Transverse colon (tissue), 4 donors: ENCODE results near the gene CYP27A1. TPM values are rescaled to one million over a fixed set of nuclear protein-coding genes. Genes with fewer than 3 reads are reported as not detected.

Experiments
- DNase-seq: peaks from one replicate; pipeline ENCODE4 v3.0.0-alpha.2; 2019
- H3K27ac ChIP-seq, 4 donors: fragments of 200-600 bp; sonication (generic); 2 replicates each; pipeline ENCODE4 v1.5.1; 2016 to 2018; ENCODE audit warnings: inconsistent platforms in 4 of 4
- H3K27me3 ChIP-seq: fragments of 200-600 bp; sonication (generic); 2 replicates; pipeline ENCODE4 v1.5.1; 2017; ENCODE audit warnings: inconsistent platforms
- H3K36me3 ChIP-seq, 4 donors: fragments of 200-600 bp; sonication (generic); 2 replicates each; pipeline ENCODE4 v1.5.1; 2017 to 2019; ENCODE audit warnings: inconsistent platforms in 4 of 4
- H3K4me1 ChIP-seq, 4 donors: fragments of 200-600 bp; sonication (generic); 2 replicates each; pipeline ENCODE4 v1.5.1; 2017 to 2020; ENCODE audit warnings: inconsistent platforms in 4 of 4
- H3K4me3 ChIP-seq, 4 donors: fragments of 200-600 bp; sonication (generic); 1 replicate in 1 of 4; 2 replicates in 3 of 4; pipeline versions ENCODE4 v1.5.1 to v1.6.1; 2017 to 2019; ENCODE audit warnings: inconsistent platforms in 4 of 4
- H3K9me3 ChIP-seq, 2 donors: fragments of 200-600 bp; sonication (generic); 2 replicates each; pipeline ENCODE4 v1.5.1; 2017 to 2019; ENCODE audit warnings: inconsistent platforms in 2 of 2
- EP300 ChIP-seq: sonication (generic); formaldehyde crosslinking; IDR thresholded peaks from one replicate; pipeline ENCODE4 v1.6.1; 2017; ENCODE audit warnings: antibody characterized with exemption, low read depth
- POLR2A ChIP-seq: fragments of 450-650 bp; IDR thresholded peaks from one replicate; pipeline ENCODE4 v1.6.1; 2016; ENCODE audit warnings: antibody characterized with exemption, mild to moderate bottlenecking, moderate library complexity
- POLR2AphosphoS5 ChIP-seq, 3 donors: sonication (generic); formaldehyde crosslinking; IDR thresholded peaks; one replicate each; pipeline ENCODE4 v1.6.1; 2016; ENCODE audit warnings: antibody characterized with exemption in 3 of 3
- WGBS, 2 donors: methylation state at CpG; one replicate each; pipeline ENCODE4 v1.1.5; 2018; ENCODE audit warnings: low coverage in 1 of 2; 5-methylcytosine and 5-hydroxymethylcytosine counted together
- in situ Hi-C, 4 donors: fragments of 200-750 bp; cut with MboI; loops; one replicate each; pipeline versions ENCODE4 v1.15.0 to v1.15.1; 2017; ENCODE audit warnings: low sequenced_read_pairs in 3 of 4, low pct_ligation_motif_present in 1 of 4, low pct_unique_long_range_greater_than_20kb in 1 of 4
- intact Hi-C: fragments of 100-400 bp; cut with DNase I; formaldehyde crosslinking; loops from one replicate; pipeline ENCODE4 v1.15.1; 2023; ENCODE audit warnings: low total_unique reads
- total RNA-seq, 4 donors: library from RNA; depleted of rRNA; stranded (reverse); fragments of >200 nt; gene quantifications; one replicate each; pipeline ENCODE4 v1.1.0, GENCODE V29; 2016
- TF ChIP-seq, protein P1 (sequence below), 5 experiments: fragments of 200-600 bp in 3 of 5; fragments of 450-650 bp in 2 of 5; sonication (generic) in 3 of 5; IDR thresholded peaks; 1 replicate in 2 of 5; 2 replicates in 3 of 5; pipeline ENCODE4 v1.5.1; 2016 to 2017; ENCODE audit warnings: antibody characterized with exemption in 5 of 5, inconsistent platforms in 3 of 5, mild to moderate bottlenecking in 2 of 5, moderate library complexity in 1 of 5

Gene CYP27A1
- total RNA-seq, 4 donors from 2014 or later = 48.3 to 159 (median 75.5) TPM

DNA sequence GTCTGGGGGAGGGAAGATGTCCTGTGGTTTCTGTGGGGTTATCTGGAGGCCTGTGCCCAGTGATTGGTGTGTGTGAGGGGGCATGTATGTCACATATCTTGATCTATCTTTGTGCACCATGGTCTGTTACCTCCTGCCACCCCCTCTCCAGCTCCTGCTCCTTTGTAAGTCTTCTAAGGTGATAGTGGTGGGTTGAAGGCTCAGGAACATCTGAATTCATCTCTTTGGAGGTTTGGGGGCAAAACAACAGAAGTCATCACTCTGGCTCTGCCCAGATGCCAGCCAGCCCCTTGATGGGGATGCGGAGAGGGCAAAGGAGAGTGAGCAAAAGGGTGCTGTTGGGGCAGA is 74.9 kb downstream of the CYP27A1 start:
- H3K4me3 ChIP-seq = no peak overlapping the region
- in situ Hi-C loops (no loop called here), intact Hi-C loops (no loop called here)
- H3K9me3 ChIP-seq = no peaks in the 10 kb centered on the region
- no peak for TF ChIP-seq POLR2AphosphoS5 (IDR thresholded peaks at IDR 0.05)
- TF ChIP-seq POLR2A = no peak
- H3K4me1 ChIP-seq = peaks cover 6 to 23% (median 12%) of the 10 kb centered on the region in 4 donors
- WGBS, 2 donors = 87% methylated on average over 1 of the region's 1 CpG; no CpG with 5 or more reads in 1 of the 2 donors
- no peak for DNase-seq
- H3K36me3 ChIP-seq = no peaks in the 10 kb centered on the region
- peaks cover 97% of the 10 kb centered on the region for H3K27me3 ChIP-seq
- no peak overlapping the region for H3K27ac ChIP-seq

DNA sequence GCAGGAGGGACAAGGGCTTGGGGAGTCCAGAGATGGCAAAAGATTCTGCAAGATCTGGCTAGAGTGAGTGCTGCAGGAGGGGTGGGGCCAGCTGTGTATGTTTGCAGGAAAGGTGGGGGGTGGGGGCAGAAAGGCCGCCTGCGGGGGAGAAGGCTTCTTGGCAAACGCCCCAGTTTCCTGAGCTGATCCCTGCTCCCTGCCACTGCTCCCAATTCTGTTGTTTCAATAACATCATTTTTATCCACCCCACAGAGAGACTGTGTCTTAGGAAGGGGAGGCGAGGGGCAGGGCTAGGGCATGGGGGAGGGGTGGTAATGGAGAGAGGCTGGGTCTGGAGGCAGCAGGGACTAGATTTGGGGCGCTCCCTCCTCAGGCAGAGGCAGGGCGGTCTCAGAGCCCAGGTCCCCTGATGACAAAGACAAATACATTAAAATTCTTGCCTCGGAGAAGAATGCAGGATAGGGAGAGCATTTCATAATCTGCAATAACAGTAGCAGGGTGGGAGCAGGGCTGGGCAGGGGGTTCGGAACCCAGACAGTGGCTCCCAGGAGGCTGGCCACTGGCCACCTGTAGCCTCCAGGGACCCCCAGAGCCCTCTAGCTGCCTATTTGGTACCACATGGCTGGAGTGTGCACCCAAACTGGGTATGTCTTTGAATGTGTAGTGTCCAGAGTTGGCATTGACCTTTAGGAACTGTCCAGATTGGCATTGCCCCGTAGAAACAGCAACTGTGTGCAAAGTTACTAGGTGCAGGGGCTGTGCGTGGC is 75.6 kb downstream of the CYP27A1 start:
- no peaks in the 10 kb centered on the region for H3K36me3 ChIP-seq
- peaks cover 97% of the 10 kb centered on the region for H3K27me3 ChIP-seq
- no peak for DNase-seq
- peaks cover 6 to 22% (median 12%) of the 10 kb centered on the region in 4 donors for H3K4me1 ChIP-seq
- intact Hi-C loops (no loop called here), in situ Hi-C loops (no loop called here)
- TF ChIP-seq, protein P1, sequence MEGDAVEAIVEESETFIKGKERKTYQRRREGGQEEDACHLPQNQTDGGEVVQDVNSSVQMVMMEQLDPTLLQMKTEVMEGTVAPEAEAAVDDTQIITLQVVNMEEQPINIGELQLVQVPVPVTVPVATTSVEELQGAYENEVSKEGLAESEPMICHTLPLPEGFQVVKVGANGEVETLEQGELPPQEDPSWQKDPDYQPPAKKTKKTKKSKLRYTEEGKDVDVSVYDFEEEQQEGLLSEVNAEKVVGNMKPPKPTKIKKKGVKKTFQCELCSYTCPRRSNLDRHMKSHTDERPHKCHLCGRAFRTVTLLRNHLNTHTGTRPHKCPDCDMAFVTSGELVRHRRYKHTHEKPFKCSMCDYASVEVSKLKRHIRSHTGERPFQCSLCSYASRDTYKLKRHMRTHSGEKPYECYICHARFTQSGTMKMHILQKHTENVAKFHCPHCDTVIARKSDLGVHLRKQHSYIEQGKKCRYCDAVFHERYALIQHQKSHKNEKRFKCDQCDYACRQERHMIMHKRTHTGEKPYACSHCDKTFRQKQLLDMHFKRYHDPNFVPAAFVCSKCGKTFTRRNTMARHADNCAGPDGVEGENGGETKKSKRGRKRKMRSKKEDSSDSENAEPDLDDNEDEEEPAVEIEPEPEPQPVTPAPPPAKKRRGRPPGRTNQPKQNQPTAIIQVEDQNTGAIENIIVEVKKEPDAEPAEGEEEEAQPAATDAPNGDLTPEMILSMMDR (IDR thresholded peaks at IDR 0.05) = no peak
- no peak for TF ChIP-seq EP300
- TF ChIP-seq POLR2A = no peak
- TF ChIP-seq POLR2AphosphoS5 (IDR thresholded peaks at IDR 0.05) = no peak
- no peak overlapping the region for H3K4me3 ChIP-seq
- no peaks in the 10 kb centered on the region for H3K9me3 ChIP-seq
- WGBS, 2 donors = 23 to 30% methylated on average over 2 to 10 of the region's 10 CpGs
- H3K27ac ChIP-seq = no peak overlapping the region

GRCh38 chr2:218858138-218858445 is 76.1 kb downstream of the CYP27A1 start:
- in situ Hi-C loops = no loop called here

DNA sequence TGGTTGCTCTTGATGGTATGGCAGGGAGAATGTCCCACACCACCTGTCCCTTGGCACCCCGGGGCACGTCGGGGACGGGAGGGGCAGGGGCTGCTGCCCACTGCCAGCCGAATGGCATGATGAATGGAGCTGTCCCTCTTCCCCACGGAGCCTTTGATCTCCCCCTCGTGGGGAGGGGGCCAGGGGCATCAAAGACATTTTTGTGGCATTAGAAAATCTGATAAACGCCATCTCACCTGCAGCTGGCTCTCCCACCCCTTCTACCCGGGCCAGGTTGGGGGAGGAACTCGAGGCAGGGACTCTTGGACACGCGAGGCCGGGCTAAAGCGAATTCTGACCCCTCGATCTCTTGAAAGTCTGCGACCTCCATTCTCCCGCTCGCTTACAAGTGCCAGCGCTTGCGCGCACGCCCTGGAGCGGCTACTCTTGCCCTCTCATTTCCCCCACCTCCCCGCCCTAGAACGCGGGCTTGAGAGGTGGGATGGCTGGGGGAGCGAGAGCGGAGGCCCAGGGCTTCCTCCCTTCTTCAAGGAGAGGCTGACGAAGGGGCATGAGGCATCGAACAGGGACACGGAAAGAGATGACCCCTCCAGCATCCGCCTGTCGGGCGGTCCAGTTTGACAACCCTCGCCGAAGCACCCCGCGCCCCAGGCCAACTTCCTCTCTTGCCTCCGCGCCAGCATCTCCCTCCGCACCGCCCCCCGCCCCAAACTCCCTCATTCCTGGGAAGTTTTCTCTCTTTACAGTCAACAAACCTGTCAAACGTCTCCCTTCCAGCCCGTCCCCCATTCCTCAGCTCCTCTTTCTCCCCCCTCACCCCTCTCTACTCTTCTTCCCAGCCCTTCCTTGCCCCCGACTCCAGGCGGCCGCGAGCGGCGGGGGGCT is 77.0 kb downstream of the CYP27A1 start:
- Histone ChIP-seq H3K9me3 (no peaks in the 10 kb centered on the region), H3K36me3 (no peaks in the 10 kb centered on the region), H3K27ac (no peak overlapping the region), H3K4me1 (peaks cover 6 to 20% (median 12%) of the 10 kb centered on the region in 4 donors), H3K27me3 (peaks cover 97% of the 10 kb centered on the region), H3K4me3 (peak overlapping the region in 3 of 4 donors; percentile 21 to 48 (median 30))
- TF ChIP-seq POLR2AphosphoS5 (IDR thresholded peaks at IDR 0.05) = no peak
- TF ChIP-seq, protein P1 (IDR thresholded peaks at IDR 0.05) = no peak
- TF ChIP-seq EP300 = no peak
- TF ChIP-seq POLR2A = no peak
- WGBS, 2 donors = 13 to 20% methylated on average over 1 to 50 of the region's 51 CpGs
- DNase-seq = no peak
- in situ Hi-C loops (no loop called here), intact Hi-C loops (no loop called here)

More at GRCh38 chr2:218858138-218858445, 76.1 kb downstream of the CYP27A1 start:
- TF ChIP-seq POLR2AphosphoS5 (IDR thresholded peaks at IDR 0.05) = no peak
- TF ChIP-seq, protein P1 (IDR thresholded peaks at IDR 0.05) = no peak
- TF ChIP-seq POLR2A = no peak
- TF ChIP-seq EP300 = no peak
- Histone ChIP-seq H3K27me3 (peaks cover 97% of the 10 kb centered on the region), H3K27ac (no peak overlapping the region), H3K4me3 (no peak overlapping the region), H3K9me3 (no peaks in the 10 kb centered on the region), H3K36me3 (no peaks in the 10 kb centered on the region), H3K4me1 (peaks cover 6 to 20% (median 12%) of the 10 kb centered on the region in 4 donors)
- intact Hi-C loops = no loop called here
- no peak for DNase-seq
- 13% methylated on average over 1 of the region's 1 CpG; no CpG with 5 or more reads in 1 of the 2 donors for WGBS, 2 donors
